PFSK-1 (cell line): ENCODE data around the gene SUN2.

Source experiments
- FOXP2 ChIP-seq: optimal IDR thresholded peaks from 2 replicates; pipeline ENCODE3; 2011; ENCODE audit warnings: borderline replicate concordance, control low read depth, inconsistent platforms; ENCODE audit not compliant: insufficient read depth; ENCODE audit errors: extremely low read length, extremely low read depth
- POLR2AphosphoS5 ChIP-seq: IDR thresholded peaks from 2 replicates; pipeline ENCODE4 v1.6.1; 2012; ENCODE audit warnings: low read depth, mild to moderate bottlenecking, control low read depth, low read length, moderate library complexity
- REST ChIP-seq, 2 experiments: IDR thresholded peaks; 2 replicates each; pipeline versions ENCODE4 v1.6.1 to v1.8.0; 2011 to 2012; ENCODE audit warnings: low read depth in 2 of 2, low read length in 2 of 2, control low read depth in 1 of 2, inconsistent platforms in 1 of 2, mild to moderate bottlenecking in 1 of 2, moderate library complexity in 1 of 2; ENCODE audit not compliant: insufficient read depth in 1 of 2
- SIN3A ChIP-seq: IDR thresholded peaks from 2 replicates; pipeline ENCODE4 v1.6.1; 2012; ENCODE audit warnings: mild to moderate bottlenecking, low read length, moderate library complexity, borderline replicate concordance; ENCODE audit not compliant: insufficient read depth
- TAF1 ChIP-seq: IDR thresholded peaks from 2 replicates; pipeline ENCODE4 v1.6.1; 2012; ENCODE audit warnings: low read length, control low read depth, borderline replicate concordance; ENCODE audit not compliant: insufficient read depth

Gene SUN2

GRCh38 chr22:38786631-38787030, 30.8 kb upstream of the SUN2 start:
- no peak for TF ChIP-seq SIN3A
- no peak for TF ChIP-seq REST (IDR thresholded peaks at IDR 0.05; ENCODE audit: insufficient read depth in 1 of 2, low read depth in 2 of 2, low read length in 2 of 2)
- no peak for TF ChIP-seq TAF1
- TF ChIP-seq POLR2AphosphoS5: no peak
- no peak for TF ChIP-seq FOXP2

DNA sequence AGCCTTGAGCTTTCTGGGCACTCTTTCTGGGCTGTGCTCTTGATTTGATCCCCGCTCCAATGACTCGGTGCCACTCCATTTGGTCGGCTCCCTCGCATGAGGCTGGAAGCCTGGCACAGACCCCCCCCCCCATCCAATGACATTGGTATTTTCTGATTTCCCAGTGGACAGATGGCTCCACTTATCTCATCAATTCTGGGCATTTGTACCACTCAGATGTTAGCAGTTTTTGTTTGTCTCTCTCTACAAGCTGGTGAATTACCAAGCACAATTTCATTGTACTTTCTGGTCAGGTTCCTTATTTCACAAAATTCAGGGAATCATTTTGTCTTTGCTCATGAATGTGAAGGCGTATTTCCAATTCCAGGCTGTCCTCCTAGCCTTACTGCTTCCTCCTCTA, 29.1 kb upstream of the SUN2 start:
- TF ChIP-seq SIN3A (no peak), REST (IDR thresholded peaks at IDR 0.05; ENCODE audit: insufficient read depth in 1 of 2, low read depth in 2 of 2, low read length in 2 of 2) (no peak), POLR2AphosphoS5 (no peak), FOXP2 (no peak), TAF1 (no peak)

GRCh38 chr22:38784035-38784434, 28.2 kb upstream of the SUN2 start:
- TF ChIP-seq TAF1: no peak
- no peak for TF ChIP-seq SIN3A
- TF ChIP-seq REST (IDR thresholded peaks at IDR 0.05; ENCODE audit: insufficient read depth in 1 of 2, low read depth in 2 of 2, low read length in 2 of 2): no peak

DNA sequence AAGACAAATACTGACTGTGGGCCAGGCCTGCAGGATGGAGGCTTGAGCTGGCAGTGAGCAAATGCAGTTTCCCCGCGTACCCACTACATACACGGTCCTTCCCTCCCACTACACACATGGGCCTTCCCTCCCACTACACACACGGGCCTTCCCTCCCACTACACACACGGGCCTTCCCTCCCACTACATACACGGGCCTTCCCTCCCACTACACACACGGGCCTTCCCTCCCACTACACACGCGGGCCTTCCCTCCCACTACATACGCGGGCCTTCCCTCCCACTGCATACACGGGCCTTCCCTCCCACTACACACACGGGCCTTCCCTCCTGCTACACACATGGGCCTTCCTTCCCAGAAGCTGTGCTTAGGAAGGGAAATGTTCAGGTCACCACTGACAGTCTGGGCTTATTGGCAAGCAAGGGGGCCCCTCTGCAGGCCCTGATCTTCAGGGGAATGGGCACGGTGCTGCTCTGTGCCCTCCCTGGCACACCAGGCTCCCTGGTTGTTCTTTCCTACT, 27.4 kb upstream of the SUN2 start:
- no peak for TF ChIP-seq SIN3A
- no peak for TF ChIP-seq REST (IDR thresholded peaks at IDR 0.05; ENCODE audit: insufficient read depth in 1 of 2, low read depth in 2 of 2, low read length in 2 of 2)
- no peak for TF ChIP-seq POLR2AphosphoS5
- no peak for TF ChIP-seq TAF1
- no peak for TF ChIP-seq FOXP2

DNA sequence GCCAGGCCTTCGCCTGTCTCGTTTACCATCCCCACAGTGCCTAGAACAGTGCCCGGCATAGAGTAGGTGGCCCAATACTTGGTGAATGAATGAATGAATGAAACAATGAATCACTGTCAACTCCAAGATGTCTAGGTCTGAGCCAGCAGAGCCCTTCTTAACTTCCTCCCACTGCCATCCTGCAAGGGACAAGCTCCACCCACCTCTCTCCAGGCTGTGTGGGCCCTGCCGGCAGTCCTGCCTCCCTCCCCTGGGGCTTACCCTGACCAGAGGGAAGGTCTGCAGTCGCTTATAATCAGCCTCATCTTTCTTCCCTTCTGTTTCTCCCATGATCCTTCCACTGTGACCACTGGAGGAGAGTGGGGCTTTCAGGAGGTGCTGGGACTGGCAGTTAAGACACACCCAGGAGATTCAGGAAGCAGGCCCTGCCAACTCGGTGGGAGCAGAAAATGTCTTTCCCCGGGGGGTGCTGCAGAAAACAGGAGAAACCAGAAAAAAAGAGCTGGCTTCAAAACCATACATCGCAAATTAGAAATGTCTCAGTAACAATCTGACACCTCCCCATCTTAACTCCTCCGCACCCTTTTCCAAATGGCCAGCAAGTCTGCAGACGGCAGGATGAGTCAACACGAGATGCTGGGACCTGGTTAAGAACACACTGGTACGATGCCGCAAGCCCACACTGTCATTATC, 26.8 kb upstream of the SUN2 start:
- no peak for TF ChIP-seq POLR2AphosphoS5
- no peak for TF ChIP-seq REST (IDR thresholded peaks at IDR 0.05; ENCODE audit: insufficient read depth in 1 of 2, low read depth in 2 of 2, low read length in 2 of 2)
- TF ChIP-seq TAF1: no peak
- TF ChIP-seq SIN3A: no peak
- no peak for TF ChIP-seq FOXP2
